Smooth muscle cell (in vitro differentiated cells): ENCODE results near the gene NOTCH1. TPM values are rescaled to one million over a fixed set of nuclear protein-coding genes. Genes with fewer than 3 reads are reported as not detected.

Experiments used
- DNase-seq: peaks from one replicate; lab custom pipeline; 2025; ENCODE audit not compliant: unreplicated experiment; lab: John Stamatoyannopoulos, UW
- H2AFZ ChIP-seq: fragments of 200-600 bp; sonication (generic); 2 replicates; pipeline ENCODE4 v1.6.0; 2016; ENCODE audit warnings: antibody characterized with exemption, low read depth, mild to moderate bottlenecking
- H3F3A ChIP-seq: fragments of 200-600 bp; sonication (generic); 2 replicates; pipeline ENCODE4 v1.6.0; 2017; ENCODE audit warnings: antibody characterized with exemption, low read depth
- H3K27ac ChIP-seq: fragments of 200-600 bp; sonication (generic); 2 replicates; pipeline ENCODE4 v1.5.1; 2016; ENCODE audit warnings: low read depth, mild to moderate bottlenecking
- H3K27me3 ChIP-seq: fragments of 200-600 bp; sonication (generic); 2 replicates; pipeline ENCODE4 v1.6.1; 2016; ENCODE audit warnings: low read depth, mild to moderate bottlenecking
- H3K36me3 ChIP-seq: fragments of 200-600 bp; sonication (generic); 2 replicates; pipeline ENCODE4 v1.5.1; 2016; ENCODE audit warnings: low read depth
- H3K4me1 ChIP-seq: fragments of 200-600 bp; sonication (generic); 2 replicates; pipeline ENCODE4 v1.5.1; 2016; ENCODE audit warnings: low read depth
- H3K4me2 ChIP-seq: fragments of 200-600 bp; sonication (generic); 2 replicates; pipeline ENCODE4 v1.6.0; 2016; ENCODE audit warnings: mild to moderate bottlenecking
- H3K4me3 ChIP-seq: fragments of 200-600 bp; sonication (generic); 2 replicates; pipeline ENCODE4 v1.5.1; 2016; ENCODE audit warnings: mild to moderate bottlenecking
- H3K79me2 ChIP-seq: fragments of 200-600 bp; sonication (generic); 2 replicates; pipeline ENCODE4 v1.6.0; 2016; ENCODE audit warnings: low read depth, mild to moderate bottlenecking
- H3K9ac ChIP-seq: fragments of 200-600 bp; sonication (generic); 2 replicates; pipeline ENCODE4 v1.6.0; 2016; ENCODE audit warnings: low read depth
- H3K9me3 ChIP-seq: fragments of 200-600 bp; sonication (generic); replicated peaks from 2 replicates; pipeline ENCODE4 v1.5.1; 2016; ENCODE audit warnings: low read depth
- H4K20me1 ChIP-seq: fragments of 200-600 bp; sonication (generic); 2 replicates; pipeline ENCODE4 v1.6.0; 2016; ENCODE audit warnings: low read depth
- CTCF ChIP-seq: fragments of 200-600 bp; sonication (generic); IDR thresholded peaks from 2 replicates; pipeline ENCODE4 v1.5.1; 2017; ENCODE audit warnings: borderline replicate concordance, mild to moderate bottlenecking, antibody characterized with exemption; ENCODE audit not compliant: insufficient read depth, poor library complexity, severe bottlenecking
- WGBS: methylation state at CpG from one replicate; pipeline ENCODE4 v1.1.7; 2016; ENCODE audit warnings: low lambda C conversion rate; 5-methylcytosine and 5-hydroxymethylcytosine counted together
- polyA plus RNA-seq: library from polyadenylated mRNA; unstranded; fragments of >200 nt; fragmentation: Nextera tagmentation; extraction: Ambion mirVana; gene quantifications from 2 replicates; pipeline ENCODE4 v1.2.1, GENCODE V29; 2016
- total RNA-seq: library from RNA; depleted of rRNA; stranded (reverse); fragments of >200 nt; gene quantifications from 2 replicates; pipeline ENCODE4 v1.2.3, GENCODE V29; 2014

Gene NOTCH1
- total and polyA plus RNA-seq, 2 experiments from 2014 or later: 7.2 to 13.2 TPM

GRCh38 chr9:136557036-136557435 is 11.2 kb upstream of the NOTCH1 start:
- Histone ChIP-seq H2AFZ (no peak overlapping the region), H3F3A (no peaks in the 10 kb centered on the region), H3K27ac (no peak overlapping the region), H3K9me3 (no peaks in the 10 kb centered on the region), H3K4me3 (no peak overlapping the region), H3K36me3 (no peaks in the 10 kb centered on the region), H3K4me1 (peaks cover 6% of the 10 kb centered on the region), H3K4me2 (no peak overlapping the region), H3K9ac (no peak overlapping the region), H3K27me3 (no peaks in the 10 kb centered on the region), H4K20me1 (no peaks in the 10 kb centered on the region), H3K79me2 (no peaks in the 10 kb centered on the region)
- TF ChIP-seq CTCF: no peak
- 92% methylated on average over 10 of the region's 10 CpGs for WGBS
- DNase-seq: no peak

GRCh38 chr9:136556166-136556565 is 10.3 kb upstream of the NOTCH1 start:
- Histone ChIP-seq H3K27ac (no peak overlapping the region), H4K20me1 (no peaks in the 10 kb centered on the region), H3K4me1 (peaks cover 15% of the 10 kb centered on the region), H3K36me3 (no peaks in the 10 kb centered on the region), H3F3A (no peaks in the 10 kb centered on the region), H3K4me3 (no peak overlapping the region), H3K79me2 (no peaks in the 10 kb centered on the region), H3K27me3 (no peaks in the 10 kb centered on the region), H3K9ac (no peak overlapping the region), H3K9me3 (no peaks in the 10 kb centered on the region), H2AFZ (no peak overlapping the region), H3K4me2 (no peak overlapping the region)
- no peak for TF ChIP-seq CTCF
- DNase-seq: no peak
- 92% methylated on average over 18 of the region's 18 CpGs for WGBS

GRCh38 chr9:136554870-136555269 is 9.0 kb upstream of the NOTCH1 start:
- H3K4me3 ChIP-seq: no peak overlapping the region
- H2AFZ ChIP-seq: no peak overlapping the region
- H3K9ac ChIP-seq: no peak overlapping the region
- H3K36me3 ChIP-seq: no peaks in the 10 kb centered on the region
- no peak for TF ChIP-seq CTCF
- H3F3A ChIP-seq: no peaks in the 10 kb centered on the region
- no peak for DNase-seq
- H3K79me2 ChIP-seq: no peaks in the 10 kb centered on the region
- no peak overlapping the region for H3K4me2 ChIP-seq
- 70% methylated on average over 19 of the region's 19 CpGs for WGBS
- no peak overlapping the region for H3K27ac ChIP-seq
- H4K20me1 ChIP-seq: no peaks in the 10 kb centered on the region
- peaks cover 25% of the 10 kb centered on the region for H3K4me1 ChIP-seq
- H3K9me3 ChIP-seq: no peaks in the 10 kb centered on the region
- no peaks in the 10 kb centered on the region for H3K27me3 ChIP-seq

- TF ChIP-seq CTCF: no peak
- DNase-seq: no peak
- H2AFZ ChIP-seq: no peak overlapping the region
- H3K79me2 ChIP-seq: no peaks in the 10 kb centered on the region
- H3K9me3 ChIP-seq: no peaks in the 10 kb centered on the region
- H3K36me3 ChIP-seq: no peaks in the 10 kb centered on the region
- H3K27ac ChIP-seq: no peak overlapping the region
- H3K27me3 ChIP-seq: no peaks in the 10 kb centered on the region
- no peaks in the 10 kb centered on the region for H3F3A ChIP-seq
- no peak overlapping the region for H3K9ac ChIP-seq
- 94% methylated on average over 14 of the region's 14 CpGs for WGBS
- no peak overlapping the region for H3K4me2 ChIP-seq
- no peak overlapping the region for H3K4me3 ChIP-seq
- H3K4me1 ChIP-seq: peaks cover 25% of the 10 kb centered on the region
- no peaks in the 10 kb centered on the region for H4K20me1 ChIP-seq
These were observed 7.7 kb upstream of the NOTCH1 start for GRCh38 chr9:136553581-136553980.
